B cell (primary cell): ENCODE measurements around the gene NAB2. TPM values are rescaled to one million over a fixed set of nuclear protein-coding genes. Genes with fewer than 3 reads are reported as not detected.

ENCODE experiments used
- ATAC-seq: fragments of 200-7000 bp; cut with Tn5 transposase; one replicate; pipeline ENCODE4 v1.10.0; 2021; ENCODE audit warnings: low read depth, mild to moderate bottlenecking, moderate number of reproducible peaks, moderate library complexity
- CTCF ChIA-PET: fragments of 350-600 bp; sonication (Branson Sonifier 250); formaldehyde crosslinking; loops from one replicate; lab custom pipeline; 2021; ENCODE audit warnings: antibody characterized with exemption, inconsistent platforms; lab: Charles Lee
- POLR2A ChIA-PET: fragments of 350-600 bp; sonication (Branson Sonifier 250); formaldehyde crosslinking; loops from one replicate; lab custom pipeline; 2021; ENCODE audit warnings: antibody characterized with exemption; lab: Charles Lee
- DNase-seq: peaks from one replicate; pipeline ENCODE4 v3.0.0; 2013
- H2AFZ ChIP-seq: 2 replicates; pipeline ENCODE4 v1.6.1; 2012; ENCODE audit warnings: mild to moderate bottlenecking, low read depth, low read length; ENCODE audit not compliant: insufficient read depth, poor library complexity, severe bottlenecking
- H3K27ac ChIP-seq, 2 donors: 1 replicate in 1 of 2; 2 replicates in 1 of 2; pipeline ENCODE4 v1.5.1; 2012 to 2013; ENCODE audit warnings: low read length in 2 of 2, mild to moderate bottlenecking in 2 of 2, moderate library complexity in 1 of 2
- H3K27me3 ChIP-seq, 4 experiments: fragments of 200-600 bp in 1 of 4; sonication (generic) in 1 of 4; replicated peaks in 1 of 4; 1 replicate in 2 of 4; 2 replicates in 2 of 4; pipeline versions ENCODE4 v1.6.1 to v1.7.0; 2013 to 2016; ENCODE audit warnings: low read length in 3 of 4, mild to moderate bottlenecking in 2 of 4, mixed read lengths in 1 of 4, moderate library complexity in 1 of 4; ENCODE audit not compliant: insufficient read depth in 4 of 4, control insufficient read depth in 3 of 4; ENCODE audit errors: control extremely low read depth in 1 of 4
- H3K36me3 ChIP-seq, 2 experiments: replicated peaks in 1 of 2; 1 replicate in 1 of 2; 2 replicates in 1 of 2; pipeline versions ENCODE4 v1.6.1 to v1.7.1; 2013; ENCODE audit warnings: low read length in 1 of 2; ENCODE audit not compliant: insufficient read depth in 2 of 2, control insufficient read depth in 1 of 2; ENCODE audit errors: control extremely low read depth in 1 of 2, extremely low read depth in 1 of 2
- H3K4me1 ChIP-seq, 2 donors: fragments of 200-600 bp in 1 of 2; sonication (generic) in 1 of 2; 1 replicate in 1 of 2; 2 replicates in 1 of 2; pipeline versions ENCODE4 v1.5.1 to v1.6.1; 2013 to 2017; ENCODE audit warnings: low read length in 2 of 2; ENCODE audit not compliant: control insufficient read depth in 2 of 2, insufficient read depth in 2 of 2
- H3K4me2 ChIP-seq: replicated peaks from 2 replicates; pipeline ENCODE3; 2012; ENCODE audit warnings: mild to moderate bottlenecking, low read depth, low read length; ENCODE audit not compliant: poor library complexity, severe bottlenecking
- H3K4me3 ChIP-seq, 5 experiments: fragments of 200-600 bp in 1 of 5; sonication (generic) in 1 of 5; 1 replicate in 3 of 5; 2 replicates in 2 of 5; pipeline versions ENCODE4 v1.5.1 to v1.7.0; 2011 to 2016; ENCODE audit warnings: low read length in 4 of 5, mild to moderate bottlenecking in 4 of 5, low read depth in 2 of 5, control low read depth in 1 of 5, moderate library complexity in 1 of 5; ENCODE audit not compliant: insufficient read depth in 1 of 5; ENCODE audit errors: control extremely low read depth in 1 of 5, extremely low read depth in 1 of 5
- H3K79me2 ChIP-seq: fragments of 200-600 bp; sonication (generic); one replicate; pipeline ENCODE4 v1.6.0; 2016; ENCODE audit warnings: low read length; ENCODE audit not compliant: control insufficient read depth, insufficient read depth
- H3K9ac ChIP-seq: fragments of 200-600 bp; sonication (generic); 2 replicates; pipeline ENCODE4 v1.6.1; 2017; ENCODE audit warnings: mild to moderate bottlenecking, low read length, moderate library complexity
- H3K9me3 ChIP-seq, 3 donors: one replicate each; pipeline versions ENCODE4 v1.6.1 to v1.7.1; 2013; ENCODE audit warnings: low read length in 2 of 3; ENCODE audit not compliant: control insufficient read depth in 2 of 3, insufficient read depth in 1 of 3; ENCODE audit errors: control extremely low read depth in 1 of 3
- H4K20me1 ChIP-seq: 2 replicates; pipeline ENCODE4 v1.6.0; 2012; ENCODE audit warnings: mild to moderate bottlenecking, low read length; ENCODE audit not compliant: insufficient read depth, control insufficient read depth, poor library complexity, severe bottlenecking
- H3K27ac Mint-ChIP-seq: one replicate; pipeline ENCODE4 v1.8.0; 2021; ENCODE audit warnings: mixed read lengths
- H3K27me3 Mint-ChIP-seq: one replicate; pipeline ENCODE4 v1.8.0; 2021; ENCODE audit warnings: mixed read lengths
- H3K4me1 Mint-ChIP-seq: one replicate; pipeline ENCODE4 v1.8.0; 2021; ENCODE audit warnings: mixed read lengths
- H3K4me3 Mint-ChIP-seq: one replicate; pipeline ENCODE4 v1.8.0; 2021; ENCODE audit warnings: mixed read lengths
- H3K9me3 Mint-ChIP-seq: one replicate; pipeline ENCODE4 v1.8.0; 2022; ENCODE audit warnings: mixed read lengths; ENCODE audit not compliant: insufficient read depth
- CTCF ChIP-seq: fragments of 200-600 bp; IDR thresholded peaks from one replicate; pipeline ENCODE4 v1.8.0; 2022; ENCODE audit warnings: antibody characterized with exemption, mild to moderate bottlenecking
- EZH2 ChIP-seq: IDR thresholded peaks from 2 replicates; pipeline ENCODE4 v1.6.1; 2012; ENCODE audit warnings: borderline replicate concordance, low read depth, mild to moderate bottlenecking, moderate library complexity, low read length; ENCODE audit not compliant: insufficient read depth, poor library complexity, severe bottlenecking
- WGBS: methylation state at CpG from one replicate; pipeline ENCODE4 v1.1.5; 2013; ENCODE audit warnings: missing lambda C conversion rate; ENCODE audit not compliant: insufficient coverage; 5-methylcytosine and 5-hydroxymethylcytosine counted together
- intact Hi-C: fragments of 100-400 bp; cut with micrococcal nuclease; formaldehyde crosslinking; loops from one replicate; pipeline ENCODE4 v1.10.0; 2022
- polyA plus RNA-seq: library from polyadenylated mRNA; depleted of rRNA; stranded (reverse); fragments of >200 nt; gene quantifications from 2 replicates; pipeline ENCODE4 v1.2.3, GENCODE V29; 2012
- total RNA-seq, 2 donors: library from RNA; stranded (reverse); fragments of 120-200 nt in 1 of 2; gene quantifications; 1 replicate in 1 of 2; 2 replicates in 1 of 2; pipeline versions ENCODE4 v1.2.3 to v1.2.4, GENCODE V29; 2013 to 2022

Gene NAB2
- total and polyA plus RNA-seq, 2 donors (not counting 1 experiment from before 2014, with no cell fraction given), result 6.7 to 52.1 TPM

GRCh38 chr12:57142727-57143126 is 53.8 kb downstream of the NAB2 start:
- Mint-ChIP-seq H3K9me3 (no peaks in the 10 kb centered on the region), H3K27ac (no peak overlapping the region), H3K4me3 (no peak overlapping the region), H3K4me1 (no peaks in the 10 kb centered on the region), H3K27me3 (no peaks in the 10 kb centered on the region)
- no peak overlapping the region for H3K9ac ChIP-seq
- ATAC-seq (no peak), DNase-seq (no peak)
- H3K27ac ChIP-seq, result no peak overlapping the region
- H3K9me3 ChIP-seq, result no peaks in the 10 kb centered on the region
- no peak overlapping the region for H2AFZ ChIP-seq
- H3K4me1 ChIP-seq, result no peaks in the 10 kb centered on the region
- CTCF ChIA-PET, result no interaction called here
- no peak overlapping the region for H3K4me3 ChIP-seq
- no peak overlapping the region for H3K4me2 ChIP-seq
- H3K27me3 ChIP-seq, result no peaks in the 10 kb centered on the region
- intact Hi-C loops, result no loop called here
- WGBS, result no CpG with 5 or more reads among the region's 7 CpGs
- H4K20me1 ChIP-seq, result no peaks in the 10 kb centered on the region
- TF ChIP-seq CTCF (no peak), EZH2 (no peak)
- POLR2A ChIA-PET, result no interaction called here
- no peaks in the 10 kb centered on the region for H3K36me3 ChIP-seq
- no peaks in the 10 kb centered on the region for H3K79me2 ChIP-seq

GRCh38 chr12:57143454-57143853 is 54.5 kb downstream of the NAB2 start:
- no peaks in the 10 kb centered on the region for H3K9me3 Mint-ChIP-seq
- no peak for ATAC-seq

More at GRCh38 chr12:57143454-57143853, 54.5 kb downstream of the NAB2 start:
- TF ChIP-seq CTCF (no peak), EZH2 (no peak)
- Histone ChIP-seq H3K27me3 (no peaks in the 10 kb centered on the region), H3K9ac (no peak overlapping the region), H2AFZ (no peak overlapping the region), H3K9me3 (no peaks in the 10 kb centered on the region), H3K79me2 (no peaks in the 10 kb centered on the region), H3K4me2 (no peak overlapping the region), H3K27ac (no peak overlapping the region), H3K36me3 (no peaks in the 10 kb centered on the region), H3K4me1 (no peaks in the 10 kb centered on the region), H3K4me3 (no peak overlapping the region), H4K20me1 (no peaks in the 10 kb centered on the region)
- H3K4me3 Mint-ChIP-seq, result no peak overlapping the region
- H3K4me1 Mint-ChIP-seq, result no peaks in the 10 kb centered on the region
- no peak overlapping the region for H3K27ac Mint-ChIP-seq
- intact Hi-C loops, result no loop called here
- POLR2A ChIA-PET, result no interaction called here
- H3K27me3 Mint-ChIP-seq, result no peaks in the 10 kb centered on the region
- DNase-seq, result no peak
- 82% methylated on average over 3 of the region's 4 CpGs for WGBS
- CTCF ChIA-PET, result interaction anchor here (0.6 kb wide), 1 partner anchor 19 kb away, joined by 3 read pairs; no protein-coding TSS in a partner anchor

Other genes with a start within 250 kb of the NAB2 start
- gene SDR9C7, start 154.7 kb upstream of the NAB2 start, total RNA-seq, result 0.22 TPM in 1 of 2 replicates, not detected in the other
- not detected in 2 replicates for gene SDR9C7, start 154.7 kb upstream of the NAB2 start, polyA plus RNA-seq
- 1.5 and 2.4 TPM in 2 replicates for gene RDH16, start 131.5 kb upstream of the NAB2 start, total RNA-seq
- gene RDH16, start 131.5 kb upstream of the NAB2 start, polyA plus RNA-seq, result 1.1 and 2.0 TPM in 2 replicates
- gene ZBTB39, start 82.6 kb upstream of the NAB2 start, total RNA-seq, result 13.9 and 15.6 TPM in 2 replicates
- gene ZBTB39, start 82.6 kb upstream of the NAB2 start, polyA plus RNA-seq, result 5.4 TPM in 2 replicates
- not detected in 2 replicates for gene TAC3, start 72.6 kb upstream of the NAB2 start, total RNA-seq
- gene TAC3, start 72.6 kb upstream of the NAB2 start, polyA plus RNA-seq, result 0.24 TPM in 1 of 2 replicates, not detected in the other
- gene MYO1A, start 39.0 kb upstream of the NAB2 start, total RNA-seq, result 1.3 TPM in 2 replicates
- 0.19 and 0.55 TPM in 2 replicates for gene MYO1A, start 39.0 kb upstream of the NAB2 start, polyA plus RNA-seq
- gene NEMP1, start 10.3 kb upstream of the NAB2 start, total RNA-seq, result 35.0 and 40.1 TPM in 2 replicates
- gene NEMP1, start 10.3 kb upstream of the NAB2 start, polyA plus RNA-seq, result 13.6 and 15.4 TPM in 2 replicates
- 704 and 736 TPM in 2 replicates for gene STAT6, start 22.2 kb downstream of the NAB2 start, total RNA-seq
- gene STAT6, start 22.2 kb downstream of the NAB2 start, polyA plus RNA-seq, result 544 and 565 TPM in 2 replicates
- 4.1 and 5.7 TPM in 2 replicates for gene LRP1, start 39.4 kb downstream of the NAB2 start, total RNA-seq
- 2.0 TPM in 2 replicates for gene LRP1, start 39.4 kb downstream of the NAB2 start, polyA plus RNA-seq
- gene LRP1-AS, start 58.5 kb downstream of the NAB2 start, total RNA-seq, result not detected in 2 replicates
- gene LRP1-AS, start 58.5 kb downstream of the NAB2 start, polyA plus RNA-seq, result not detected in 2 replicates
- 6.9 and 8.6 TPM in 2 replicates for gene NXPH4, start 127.7 kb downstream of the NAB2 start, total RNA-seq
- 3.5 and 5.6 TPM in 2 replicates for gene NXPH4, start 127.7 kb downstream of the NAB2 start, polyA plus RNA-seq
- gene SHMT2, start 140.6 kb downstream of the NAB2 start, total RNA-seq, result 147 and 166 TPM in 2 replicates
- gene SHMT2, start 140.6 kb downstream of the NAB2 start, polyA plus RNA-seq, result 203 and 236 TPM in 2 replicates
- 5.3 and 6.2 TPM in 2 replicates for gene STAC3, start 162.1 kb downstream of the NAB2 start, total RNA-seq
- gene STAC3, start 162.1 kb downstream of the NAB2 start, polyA plus RNA-seq, result 4.5 and 4.9 TPM in 2 replicates